Keratinocyte (primary cell): ENCODE results near the gene NLRP11. TPM values are rescaled to one million over a fixed set of nuclear protein-coding genes. Genes with fewer than 3 reads are reported as not detected.

Experiments
- DNase-seq: peaks from one replicate; pipeline ENCODE4 v3.0.0-alpha.2; 2011; ENCODE audit warnings: low read depth, missing footprints, low spot score
- FAIRE-seq: peaks from 2 replicates; lab custom pipeline; 2011; peaks lifted over from hg19 to GRCh38; lab: Jason Lieb, UNC
- H2AFZ ChIP-seq: 2 replicates; pipeline ENCODE4 v1.6.0; 2012; ENCODE audit warnings: low read length, control low read depth, inconsistent platforms; ENCODE audit not compliant: control insufficient read depth
- H3K27ac ChIP-seq: 2 replicates; pipeline ENCODE4 v1.5.1; 2011; ENCODE audit warnings: low read length; ENCODE audit not compliant: control insufficient read depth, insufficient read depth
- H3K27me3 ChIP-seq: 3 replicates; pipeline ENCODE4 v1.6.0; 2011; ENCODE audit warnings: low read length; ENCODE audit not compliant: control insufficient read depth, insufficient read depth; ENCODE audit errors: extremely low read depth
- H3K36me3 ChIP-seq, 2 experiments: 2 replicates in 1 of 2; 3 replicates in 1 of 2; pipeline ENCODE4 v1.5.1; 2011; ENCODE audit warnings: low read length in 2 of 2, mild to moderate bottlenecking in 1 of 2; ENCODE audit not compliant: control insufficient read depth in 2 of 2, insufficient read depth in 2 of 2; ENCODE audit errors: extremely low read depth in 1 of 2
- H3K4me1 ChIP-seq: 3 replicates; pipeline ENCODE4 v1.5.1; 2011; ENCODE audit warnings: low read length; ENCODE audit not compliant: control insufficient read depth, insufficient read depth; ENCODE audit errors: extremely low read depth
- H3K4me2 ChIP-seq: 3 replicates; pipeline ENCODE4 v1.6.0; 2011; ENCODE audit warnings: low read depth, low read length; ENCODE audit not compliant: control insufficient read depth, insufficient read depth; ENCODE audit errors: extremely low read depth
- H3K4me3 ChIP-seq, 3 experiments: fragments of 200-600 bp in 1 of 3; sonication (generic) in 1 of 3; 2 replicates in 2 of 3; 3 replicates in 1 of 3; pipeline ENCODE4 v1.5.1; 2011 to 2016; ENCODE audit warnings: low read length in 3 of 3, mild to moderate bottlenecking in 3 of 3, control low read depth in 2 of 3, inconsistent platforms in 1 of 3, low read depth in 1 of 3, mixed read lengths in 1 of 3, mixed run types in 1 of 3, moderate library complexity in 1 of 3; ENCODE audit not compliant: control insufficient read depth in 2 of 3, insufficient read depth in 2 of 3; ENCODE audit errors: extremely low read depth in 1 of 3
- H3K79me2 ChIP-seq: 2 replicates; pipeline ENCODE4 v1.6.0; 2012; ENCODE audit warnings: low read length; ENCODE audit not compliant: control insufficient read depth, insufficient read depth
- H3K9ac ChIP-seq: 3 replicates; pipeline ENCODE4 v1.6.0; 2011; ENCODE audit warnings: low read length; ENCODE audit not compliant: control insufficient read depth, insufficient read depth; ENCODE audit errors: extremely low read depth
- H3K9me1 ChIP-seq: 3 replicates; pipeline ENCODE4 v1.6.0; 2011; ENCODE audit warnings: low read length; ENCODE audit not compliant: control insufficient read depth, insufficient read depth; ENCODE audit errors: extremely low read depth
- H3K9me3 ChIP-seq: 2 replicates; pipeline ENCODE4 v1.5.1; 2012; ENCODE audit warnings: low read depth, low read length; ENCODE audit not compliant: control insufficient read depth
- H4K20me1 ChIP-seq: 3 replicates; pipeline ENCODE4 v1.6.0; 2011; ENCODE audit warnings: low read length; ENCODE audit not compliant: control insufficient read depth, insufficient read depth; ENCODE audit errors: extremely low read depth
- EZH2 ChIP-seq: IDR thresholded peaks from one replicate; pipeline ENCODE4 v1.6.1; 2012; ENCODE audit warnings: inconsistent platforms, mild to moderate bottlenecking, low read length, moderate library complexity
- dilution Hi-C: fragments of 300-500 bp; cut with MboI; formaldehyde crosslinking; loops from one replicate; pipeline ENCODE4 v1.7.0; 2020; ENCODE audit warnings: low sequenced_read_pairs; ENCODE audit not compliant: extremely low pct_ligation_motif_present
- polyA plus RNA-seq, 5 experiments: library from polyadenylated mRNA; depleted of rRNA in 3 of 5; stranded (reverse) in 3 of 5; stranded (forward) in 1 of 5; unstranded in 1 of 5; fragments of >200 nt; gene quantifications; 1 replicate in 1 of 5; 2 replicates in 3 of 5; 3 replicates in 1 of 5; pipeline versions ENCODE4 v1.2.1 to v1.2.3, GENCODE V29; 2011 to 2012; ENCODE audit warnings: missing spikeins in 2 of 5, low read depth in 1 of 5, low replicate concordance in 1 of 5
- TF ChIP-seq, protein P1 (sequence below), 3 experiments: IDR thresholded peaks in 1 of 3; conservative IDR thresholded peaks in 1 of 3; optimal IDR thresholded peaks in 1 of 3; 2 replicates in 2 of 3; 3 replicates in 1 of 3; pipeline versions ENCODE3 to v1.5.1; 2011; ENCODE audit warnings: low read length in 3 of 3, mild to moderate bottlenecking in 3 of 3, moderate library complexity in 2 of 3, control low read depth in 1 of 3, inconsistent platforms in 1 of 3; ENCODE audit not compliant: insufficient read depth in 2 of 3; ENCODE audit errors: extremely low read depth in 1 of 3

The NLRP11 gene
- polyA plus RNA-seq, 1 donor (not counting 4 experiments of a cell fraction or from before 2014, with no cell fraction given): not detected

GRCh38 chr19:55858401-55858800 lies 26.6 kb upstream of the NLRP11 start:
- Histone ChIP-seq H3K27ac (no peak overlapping the region), H3K27me3 (no peaks in the 10 kb centered on the region), H3K9me1 (no peaks in the 10 kb centered on the region), H3K36me3 (no peaks in the 10 kb centered on the region), H3K4me2 (no peak overlapping the region), H3K9me3 (peaks cover 3% of the 10 kb centered on the region), H3K9ac (no peak overlapping the region), H2AFZ (no peak overlapping the region), H3K79me2 (no peaks in the 10 kb centered on the region), H4K20me1 (no peaks in the 10 kb centered on the region), H3K4me1 (no peaks in the 10 kb centered on the region), H3K4me3 (no peak overlapping the region)
- dilution Hi-C loops: no loop called here
- no peak for FAIRE-seq
- TF ChIP-seq, protein P1, sequence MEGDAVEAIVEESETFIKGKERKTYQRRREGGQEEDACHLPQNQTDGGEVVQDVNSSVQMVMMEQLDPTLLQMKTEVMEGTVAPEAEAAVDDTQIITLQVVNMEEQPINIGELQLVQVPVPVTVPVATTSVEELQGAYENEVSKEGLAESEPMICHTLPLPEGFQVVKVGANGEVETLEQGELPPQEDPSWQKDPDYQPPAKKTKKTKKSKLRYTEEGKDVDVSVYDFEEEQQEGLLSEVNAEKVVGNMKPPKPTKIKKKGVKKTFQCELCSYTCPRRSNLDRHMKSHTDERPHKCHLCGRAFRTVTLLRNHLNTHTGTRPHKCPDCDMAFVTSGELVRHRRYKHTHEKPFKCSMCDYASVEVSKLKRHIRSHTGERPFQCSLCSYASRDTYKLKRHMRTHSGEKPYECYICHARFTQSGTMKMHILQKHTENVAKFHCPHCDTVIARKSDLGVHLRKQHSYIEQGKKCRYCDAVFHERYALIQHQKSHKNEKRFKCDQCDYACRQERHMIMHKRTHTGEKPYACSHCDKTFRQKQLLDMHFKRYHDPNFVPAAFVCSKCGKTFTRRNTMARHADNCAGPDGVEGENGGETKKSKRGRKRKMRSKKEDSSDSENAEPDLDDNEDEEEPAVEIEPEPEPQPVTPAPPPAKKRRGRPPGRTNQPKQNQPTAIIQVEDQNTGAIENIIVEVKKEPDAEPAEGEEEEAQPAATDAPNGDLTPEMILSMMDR (optimal IDR thresholded peaks at IDR 0.05 in 1 of 3, IDR thresholded peaks at IDR 0.05 in 1 of 3, conservative IDR thresholded peaks at IDR 0.05 in 1 of 3; ENCODE audit: extremely low read depth in 1 of 3, insufficient read depth in 2 of 3, low read length in 3 of 3): no peak
- TF ChIP-seq EZH2: no peak
- DNase-seq: no peak

- Histone ChIP-seq H3K4me3 (no peak overlapping the region), H3K9me3 (peaks cover 3% of the 10 kb centered on the region), H4K20me1 (no peaks in the 10 kb centered on the region), H3K4me2 (no peak overlapping the region), H3K27ac (no peak overlapping the region), H3K79me2 (no peaks in the 10 kb centered on the region), H3K27me3 (no peaks in the 10 kb centered on the region), H3K9me1 (no peaks in the 10 kb centered on the region), H2AFZ (no peak overlapping the region), H3K4me1 (no peaks in the 10 kb centered on the region), H3K9ac (no peak overlapping the region), H3K36me3 (no peaks in the 10 kb centered on the region)
- dilution Hi-C loops: no loop called here
- DNase-seq (no peak), FAIRE-seq (no peak)
- TF ChIP-seq, protein P1 (optimal IDR thresholded peaks at IDR 0.05 in 1 of 3, IDR thresholded peaks at IDR 0.05 in 1 of 3, conservative IDR thresholded peaks at IDR 0.05 in 1 of 3; ENCODE audit: extremely low read depth in 1 of 3, insufficient read depth in 2 of 3, low read length in 3 of 3): no peak
- TF ChIP-seq EZH2: no peak
These were observed 26.2 kb upstream of the NLRP11 start for GRCh38 chr19:55857974-55858373.
